BLaER1 (cell line): ENCODE data around the gene SRY.
"Not testable (repeated sequence)": the region's sequence is repeated elsewhere in the genome, so short reads cannot be mapped to it uniquely, and the experiment has no call there.

Experiments used
- H3K27ac ChIP-seq: shearing (Covaris generic); formaldehyde crosslinking; 2 replicates; pipeline ENCODE4 v1.8.1; 2022
- H3K27me3 ChIP-seq: shearing (Covaris generic); formaldehyde crosslinking; 2 replicates; pipeline ENCODE4 v1.8.1; 2022
- H3K36me3 ChIP-seq: shearing (Covaris generic); formaldehyde crosslinking; 2 replicates; pipeline ENCODE4 v1.8.1; 2022
- H3K4me1 ChIP-seq: shearing (Covaris generic); formaldehyde crosslinking; 2 replicates; pipeline ENCODE4 v1.8.1; 2022
- H3K4me2 ChIP-seq: shearing (Covaris generic); formaldehyde crosslinking; 2 replicates; pipeline ENCODE4 v1.8.1; 2022
- H3K4me3 ChIP-seq: shearing (Covaris generic); formaldehyde crosslinking; 2 replicates; pipeline ENCODE4 v1.8.1; 2022
- H3K9ac ChIP-seq: shearing (Covaris generic); formaldehyde crosslinking; 2 replicates; pipeline ENCODE4 v1.8.1; 2022
- H3K9me3 ChIP-seq: shearing (Covaris generic); formaldehyde crosslinking; 2 replicates; pipeline ENCODE4 v1.8.1; 2022
- H4K20me1 ChIP-seq: shearing (Covaris generic); formaldehyde crosslinking; 2 replicates; pipeline ENCODE4 v1.8.1; 2022
- Cebpa-rat ChIP-seq: shearing (Covaris generic); IDR thresholded peaks from 2 replicates; pipeline ENCODE4 v1.8.1; 2022

SRY gene

GRCh38 chrY:2787600-2787999 lies at the start of gene SRY:
SRY (minus strand) TSS chrY:2787682; CDS start chrY:2787603, 79 bp downstream.
- no peaks in the 10 kb centered on the region for H3K4me1 ChIP-seq
- H3K9ac ChIP-seq = no peak within 1 kb of the TSS
- H4K20me1 ChIP-seq = no peaks in the 10 kb centered on the region
- no peak within 1 kb of the TSS for H3K27ac ChIP-seq
- H3K4me2 ChIP-seq = no peak within 1 kb of the TSS
- no peaks in the 10 kb centered on the region for H3K9me3 ChIP-seq
- no peaks in the 10 kb centered on the region for H3K27me3 ChIP-seq
- no peak within 1 kb of the TSS for H3K4me3 ChIP-seq
- TF ChIP-seq Cebpa-rat = no peak
- H3K36me3 ChIP-seq = no peaks in the 10 kb centered on the region

GRCh38 chrY:2837078-2837477 lies 49.6 kb upstream of the SRY start:
- Histone ChIP-seq H3K9me3 (no peaks in the 10 kb centered on the region), H4K20me1 (no peaks in the 10 kb centered on the region), H3K9ac (no peak overlapping the region), H3K4me2 (no peak overlapping the region), H3K27ac (no peak overlapping the region), H3K27me3 (no peaks in the 10 kb centered on the region), H3K4me3 (no peak overlapping the region), H3K36me3 (no peaks in the 10 kb centered on the region), H3K4me1 (no peaks in the 10 kb centered on the region)
- TF ChIP-seq Cebpa-rat = no peak

GRCh38 chrY:2835230-2835629 lies 47.7 kb upstream of the SRY start:
- Histone ChIP-seq H3K27me3 (no peaks in the 10 kb centered on the region), H3K4me3 (no peak overlapping the region), H3K4me2 (no peak overlapping the region), H4K20me1 (no peaks in the 10 kb centered on the region), H3K27ac (no peak overlapping the region), H3K9ac (no peak overlapping the region), H3K9me3 (no peaks in the 10 kb centered on the region), H3K4me1 (no peaks in the 10 kb centered on the region), H3K36me3 (no peaks in the 10 kb centered on the region)
- no peak for TF ChIP-seq Cebpa-rat

- Histone ChIP-seq H3K4me1 (no peaks in the 10 kb centered on the region), H3K36me3 (no peaks in the 10 kb centered on the region), H3K9ac (no peak overlapping the region), H3K4me2 (no peak overlapping the region), H3K27ac (no peak overlapping the region), H3K9me3 (no peaks in the 10 kb centered on the region), H3K27me3 (no peaks in the 10 kb centered on the region), H3K4me3 (no peak overlapping the region), H4K20me1 (no peaks in the 10 kb centered on the region)
- no peak for TF ChIP-seq Cebpa-rat
Observed at GRCh38 chrY:2828497-2828896, 41.0 kb upstream of the SRY start.

GRCh38 chrY:2824471-2824870 lies 37.0 kb upstream of the SRY start:
- TF ChIP-seq Cebpa-rat = no peak
- Histone ChIP-seq H3K9me3 (no peaks in the 10 kb centered on the region), H3K4me2 (no peak overlapping the region), H4K20me1 (no peaks in the 10 kb centered on the region), H3K9ac (no peak overlapping the region), H3K4me3 (no peak overlapping the region), H3K4me1 (no peaks in the 10 kb centered on the region), H3K36me3 (no peaks in the 10 kb centered on the region), H3K27me3 (no peaks in the 10 kb centered on the region), H3K27ac (no peak overlapping the region)

- not testable (repeated sequence) for H3K9me3 ChIP-seq, H3K36me3 ChIP-seq, H3K4me1 ChIP-seq, H4K20me1 ChIP-seq, H3K4me3 ChIP-seq, H3K4me2 ChIP-seq, H3K27ac ChIP-seq, H3K9ac ChIP-seq, H3K27me3 ChIP-seq
Observed at GRCh38 chrY:2817146-2817896, 29.8 kb upstream of the SRY start.

GRCh38 chrY:2800246-2800645 lies 12.8 kb upstream of the SRY start:
- Histone ChIP-seq H3K4me3 (no peak overlapping the region), H3K9ac (no peak overlapping the region), H3K36me3 (no peaks in the 10 kb centered on the region), H3K4me2 (no peak overlapping the region), H3K9me3 (no peaks in the 10 kb centered on the region), H3K27ac (no peak overlapping the region), H3K27me3 (no peaks in the 10 kb centered on the region), H4K20me1 (no peaks in the 10 kb centered on the region), H3K4me1 (no peaks in the 10 kb centered on the region)
- no peak for TF ChIP-seq Cebpa-rat

GRCh38 chrY:2797991-2798390 lies 10.5 kb upstream of the SRY start:
- no peak for TF ChIP-seq Cebpa-rat
- Histone ChIP-seq H3K9me3 (no peaks in the 10 kb centered on the region), H3K36me3 (no peaks in the 10 kb centered on the region), H3K4me3 (no peak overlapping the region), H3K9ac (no peak overlapping the region), H4K20me1 (no peaks in the 10 kb centered on the region), H3K4me1 (no peaks in the 10 kb centered on the region), H3K4me2 (no peak overlapping the region), H3K27ac (no peak overlapping the region), H3K27me3 (no peaks in the 10 kb centered on the region)

- Histone ChIP-seq H3K36me3 (no peaks in the 10 kb centered on the region), H3K27me3 (no peaks in the 10 kb centered on the region), H3K4me2 (no peak overlapping the region), H3K4me1 (no peaks in the 10 kb centered on the region), H3K27ac (no peak overlapping the region), H3K9ac (no peak overlapping the region), H4K20me1 (no peaks in the 10 kb centered on the region), H3K9me3 (no peaks in the 10 kb centered on the region), H3K4me3 (no peak overlapping the region)
- no peak for TF ChIP-seq Cebpa-rat
Observed at GRCh38 chrY:2796977-2797523, 9.6 kb upstream of the SRY start.

- Histone ChIP-seq H3K27ac (no peak overlapping the region), H4K20me1 (no peaks in the 10 kb centered on the region), H3K36me3 (no peaks in the 10 kb centered on the region), H3K4me2 (no peak overlapping the region), H3K27me3 (no peaks in the 10 kb centered on the region), H3K4me1 (no peaks in the 10 kb centered on the region), H3K9ac (no peak overlapping the region), H3K9me3 (no peaks in the 10 kb centered on the region), H3K4me3 (no peak overlapping the region)
- TF ChIP-seq Cebpa-rat = no peak
Observed at GRCh38 chrY:2789756-2790155, 2.3 kb upstream of the SRY start.
